Measurements from ENCODE around the gene FBN1.

GRCh38 chr15:48481802-48482201, 163.7 kb downstream of the FBN1 start:
- TF ChIP-seq POLR2A (IDR thresholded peaks at IDR 0.05), result no peak
- TF ChIP-seq, protein P1, sequence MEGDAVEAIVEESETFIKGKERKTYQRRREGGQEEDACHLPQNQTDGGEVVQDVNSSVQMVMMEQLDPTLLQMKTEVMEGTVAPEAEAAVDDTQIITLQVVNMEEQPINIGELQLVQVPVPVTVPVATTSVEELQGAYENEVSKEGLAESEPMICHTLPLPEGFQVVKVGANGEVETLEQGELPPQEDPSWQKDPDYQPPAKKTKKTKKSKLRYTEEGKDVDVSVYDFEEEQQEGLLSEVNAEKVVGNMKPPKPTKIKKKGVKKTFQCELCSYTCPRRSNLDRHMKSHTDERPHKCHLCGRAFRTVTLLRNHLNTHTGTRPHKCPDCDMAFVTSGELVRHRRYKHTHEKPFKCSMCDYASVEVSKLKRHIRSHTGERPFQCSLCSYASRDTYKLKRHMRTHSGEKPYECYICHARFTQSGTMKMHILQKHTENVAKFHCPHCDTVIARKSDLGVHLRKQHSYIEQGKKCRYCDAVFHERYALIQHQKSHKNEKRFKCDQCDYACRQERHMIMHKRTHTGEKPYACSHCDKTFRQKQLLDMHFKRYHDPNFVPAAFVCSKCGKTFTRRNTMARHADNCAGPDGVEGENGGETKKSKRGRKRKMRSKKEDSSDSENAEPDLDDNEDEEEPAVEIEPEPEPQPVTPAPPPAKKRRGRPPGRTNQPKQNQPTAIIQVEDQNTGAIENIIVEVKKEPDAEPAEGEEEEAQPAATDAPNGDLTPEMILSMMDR (IDR thresholded peaks at IDR 0.05), result no peak
